Mucosa of stomach (tissue), 1 donor: ENCODE results near the gene NPC1L1.

ENCODE experiments used
- H3K27me3 ChIP-seq: one replicate; pipeline ENCODE4 v1.7.0; 2013; ENCODE audit warnings: mild to moderate bottlenecking, low read length; ENCODE audit not compliant: control insufficient read depth, insufficient read depth
- H3K36me3 ChIP-seq: one replicate; pipeline ENCODE4 v1.7.0; 2013; ENCODE audit warnings: low read length; ENCODE audit not compliant: control insufficient read depth, insufficient read depth
- H3K4me1 ChIP-seq: one replicate; pipeline ENCODE4 v1.7.0; 2013; ENCODE audit warnings: mild to moderate bottlenecking, low read length; ENCODE audit not compliant: control insufficient read depth, insufficient read depth
- H3K4me3 ChIP-seq: one replicate; pipeline ENCODE4 v1.7.0; 2013; ENCODE audit warnings: low read length
- H3K9ac ChIP-seq: one replicate; pipeline ENCODE4 v1.7.0; 2013; ENCODE audit warnings: mild to moderate bottlenecking, low read length, moderate library complexity
- H3K9me3 ChIP-seq: one replicate; pipeline ENCODE4 v1.7.0; 2013; ENCODE audit warnings: mild to moderate bottlenecking, low read length, moderate library complexity; ENCODE audit not compliant: control insufficient read depth
- donor health status: Pancreatic carcinoma.

NPC1L1 gene

GRCh38 chr7:44541028-44541869, at the start of gene NPC1L1:
TSS of gene NPC1L1 (minus strand) at chr7:44541330. CDS start at chr7:44541259, 71 bp downstream.
- peaks cover 38% of the 10 kb centered on the region for H3K4me1 ChIP-seq
- H3K9me3 ChIP-seq: no peaks in the 10 kb centered on the region
- H3K36me3 ChIP-seq: no peaks in the 10 kb centered on the region
- peak within 1 kb of the TSS; percentile 36 for H3K9ac ChIP-seq
- H3K27me3 ChIP-seq: no peaks in the 10 kb centered on the region
- peak within 1 kb of the TSS; percentile 21 for H3K4me3 ChIP-seq

GRCh38 chr7:44590910-44591309, 49.8 kb upstream of the NPC1L1 start:
- no peaks in the 10 kb centered on the region for H3K9me3 ChIP-seq

GRCh38 chr7:44587843-44588711, 46.9 kb upstream of the NPC1L1 start:
- Histone ChIP-seq H3K4me3 (no peak overlapping the region), H3K36me3 (no peaks in the 10 kb centered on the region), H3K9ac (no peak overlapping the region), H3K9me3 (no peaks in the 10 kb centered on the region), H3K4me1 (peaks cover 3% of the 10 kb centered on the region), H3K27me3 (no peaks in the 10 kb centered on the region)

More at GRCh38 chr7:44590910-44591309, 49.8 kb upstream of the NPC1L1 start:
- H3K4me3 ChIP-seq: no peak overlapping the region
- no peaks in the 10 kb centered on the region for H3K27me3 ChIP-seq
- no peaks in the 10 kb centered on the region for H3K36me3 ChIP-seq
- no peak overlapping the region for H3K9ac ChIP-seq
- no peaks in the 10 kb centered on the region for H3K4me1 ChIP-seq

GRCh38 chr7:44583146-44583865, 42.2 kb upstream of the NPC1L1 start:
- H3K27me3 ChIP-seq: no peaks in the 10 kb centered on the region
- H3K9ac ChIP-seq: peak overlapping the region; percentile 92
- H3K36me3 ChIP-seq: peaks cover 5% of the 10 kb centered on the region
- peaks cover 19% of the 10 kb centered on the region for H3K4me1 ChIP-seq
- H3K9me3 ChIP-seq: no peaks in the 10 kb centered on the region
- H3K4me3 ChIP-seq: peak overlapping the region; percentile 80

- peaks cover 19% of the 10 kb centered on the region for H3K4me1 ChIP-seq
- H3K4me3 ChIP-seq: peak within 1 kb of the TSS; percentile 80
- H3K36me3 ChIP-seq: peaks cover 5% of the 10 kb centered on the region
- H3K9me3 ChIP-seq: no peaks in the 10 kb centered on the region
- H3K27me3 ChIP-seq: no peaks in the 10 kb centered on the region
- peak within 1 kb of the TSS; percentile 92 for H3K9ac ChIP-seq
Measured at GRCh38 chr7:44581879-44582603, 40.9 kb upstream of the NPC1L1 start, which contains the start of gene TMED4. TSS of gene TMED4 (minus strand) at chr7:44582231. CDS start at chr7:44582206, 25 bp downstream.

- Histone ChIP-seq H3K36me3 (peaks cover 5% of the 10 kb centered on the region), H3K4me3 (peak overlapping the region; percentile 80), H3K4me1 (peaks cover 19% of the 10 kb centered on the region), H3K27me3 (no peaks in the 10 kb centered on the region), H3K9me3 (no peaks in the 10 kb centered on the region), H3K9ac (peak overlapping the region; percentile 92)
Measured at GRCh38 chr7:44580945-44581878, 40.1 kb upstream of the NPC1L1 start.

- Histone ChIP-seq H3K9me3 (no peaks in the 10 kb centered on the region), H3K27me3 (no peaks in the 10 kb centered on the region), H3K36me3 (peaks cover 15% of the 10 kb centered on the region), H3K9ac (peak overlapping the region; percentile 2), H3K4me1 (peaks cover 24% of the 10 kb centered on the region), H3K4me3 (no peak overlapping the region)
Measured at GRCh38 chr7:44576228-44576627, 35.1 kb upstream of the NPC1L1 start.

GRCh38 chr7:44575054-44575453, 33.9 kb upstream of the NPC1L1 start:
- Histone ChIP-seq H3K9me3 (no peaks in the 10 kb centered on the region), H3K9ac (no peak overlapping the region), H3K36me3 (peaks cover 23% of the 10 kb centered on the region), H3K27me3 (no peaks in the 10 kb centered on the region), H3K4me1 (peaks cover 17% of the 10 kb centered on the region), H3K4me3 (no peak overlapping the region)

- H3K9ac ChIP-seq: peak overlapping the region; percentile 88
Measured at GRCh38 chr7:44574287-44574872, 33.2 kb upstream of the NPC1L1 start.

More at GRCh38 chr7:44574287-44574872, 33.2 kb upstream of the NPC1L1 start:
- Histone ChIP-seq H3K36me3 (peaks cover 28% of the 10 kb centered on the region), H3K27me3 (no peaks in the 10 kb centered on the region), H3K4me1 (peaks cover 17% of the 10 kb centered on the region), H3K9me3 (no peaks in the 10 kb centered on the region), H3K4me3 (peak overlapping the region; percentile 93)
